ENCODE data around the gene ZNF800. TPM values are rescaled to one million over a fixed set of nuclear protein-coding genes. Genes with fewer than 3 reads are reported as not detected.

The ZNF800 gene
- polyA plus RNA-seq, 1 experiment, result 6.2 TPM

- ChIA-PET POLR2A (no interaction called here), CTCF (no interaction called here)
- Histone ChIP-seq H3K4me3 (ENCODE audit: low read depth, low read length) (no peak overlapping the region), H3K27me3 (ENCODE audit: control insufficient read depth, insufficient read depth, low read length) (peaks cover 5% of the 10 kb centered on the region), H3K36me3 (ENCODE audit: control insufficient read depth, insufficient read depth, low read length) (no peaks in the 10 kb centered on the region)
- DNase-seq (ENCODE audit: low read depth), result no peak
- TF ChIP-seq, protein P1, sequence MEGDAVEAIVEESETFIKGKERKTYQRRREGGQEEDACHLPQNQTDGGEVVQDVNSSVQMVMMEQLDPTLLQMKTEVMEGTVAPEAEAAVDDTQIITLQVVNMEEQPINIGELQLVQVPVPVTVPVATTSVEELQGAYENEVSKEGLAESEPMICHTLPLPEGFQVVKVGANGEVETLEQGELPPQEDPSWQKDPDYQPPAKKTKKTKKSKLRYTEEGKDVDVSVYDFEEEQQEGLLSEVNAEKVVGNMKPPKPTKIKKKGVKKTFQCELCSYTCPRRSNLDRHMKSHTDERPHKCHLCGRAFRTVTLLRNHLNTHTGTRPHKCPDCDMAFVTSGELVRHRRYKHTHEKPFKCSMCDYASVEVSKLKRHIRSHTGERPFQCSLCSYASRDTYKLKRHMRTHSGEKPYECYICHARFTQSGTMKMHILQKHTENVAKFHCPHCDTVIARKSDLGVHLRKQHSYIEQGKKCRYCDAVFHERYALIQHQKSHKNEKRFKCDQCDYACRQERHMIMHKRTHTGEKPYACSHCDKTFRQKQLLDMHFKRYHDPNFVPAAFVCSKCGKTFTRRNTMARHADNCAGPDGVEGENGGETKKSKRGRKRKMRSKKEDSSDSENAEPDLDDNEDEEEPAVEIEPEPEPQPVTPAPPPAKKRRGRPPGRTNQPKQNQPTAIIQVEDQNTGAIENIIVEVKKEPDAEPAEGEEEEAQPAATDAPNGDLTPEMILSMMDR (IDR thresholded peaks at IDR 0.05; ENCODE audit: insufficient read depth, low read depth, low read length), result no peak
Measured at GRCh38 chr7:127419196-127419595, 26.7 kb upstream of the ZNF800 start.

DNA sequence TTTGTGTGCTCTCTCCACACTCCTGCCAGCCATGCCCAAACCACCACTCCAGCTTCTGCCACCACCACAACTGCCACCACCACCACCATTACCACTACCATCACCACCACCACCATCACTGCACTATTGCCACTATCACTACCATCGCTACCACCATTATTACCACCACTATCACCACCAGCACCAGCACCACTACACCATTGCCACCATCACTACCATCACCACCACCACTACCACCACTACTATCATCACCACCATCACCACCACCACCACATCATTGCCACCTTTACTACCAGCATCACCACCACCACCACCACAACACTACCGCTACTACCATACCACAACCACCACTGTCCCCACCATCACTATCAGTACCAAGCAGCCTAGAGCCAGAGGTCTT lies 26.0 kb upstream of the ZNF800 start:
- Histone ChIP-seq H3K27me3 (ENCODE audit: control insufficient read depth, insufficient read depth, low read length) (peaks cover 5% of the 10 kb centered on the region), H3K4me3 (ENCODE audit: low read depth, low read length) (no peak overlapping the region), H3K36me3 (ENCODE audit: control insufficient read depth, insufficient read depth, low read length) (no peaks in the 10 kb centered on the region)
- no peak for DNase-seq (ENCODE audit: low read depth)
- TF ChIP-seq, protein P1 (IDR thresholded peaks at IDR 0.05; ENCODE audit: insufficient read depth, low read depth, low read length), result no peak
- CTCF ChIA-PET, result no interaction called here
- POLR2A ChIA-PET, result no interaction called here

DNA sequence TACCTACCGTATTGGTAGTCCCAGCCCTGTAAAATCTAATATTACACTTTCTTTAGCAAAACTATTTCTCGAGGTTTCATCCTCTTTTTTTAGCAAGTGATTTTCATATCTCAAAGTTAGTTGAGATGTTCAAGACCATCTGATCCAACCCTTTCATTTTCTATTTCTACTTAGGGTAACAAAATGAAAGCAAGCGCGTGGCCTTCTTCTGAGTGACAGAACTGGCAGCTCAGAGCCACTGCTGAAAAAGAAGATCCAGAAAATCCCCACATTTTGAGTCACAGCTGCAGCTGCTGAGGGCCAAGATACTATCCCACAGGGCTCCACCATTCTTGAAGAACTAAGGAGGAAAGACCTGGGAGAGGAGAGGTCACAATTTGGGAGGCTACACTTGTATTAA lies 24.8 kb upstream of the ZNF800 start:
- POLR2A ChIA-PET, result no interaction called here
- Histone ChIP-seq H3K4me3 (ENCODE audit: low read depth, low read length) (no peak overlapping the region), H3K36me3 (ENCODE audit: control insufficient read depth, insufficient read depth, low read length) (no peaks in the 10 kb centered on the region), H3K27me3 (ENCODE audit: control insufficient read depth, insufficient read depth, low read length) (peaks cover 5% of the 10 kb centered on the region)
- TF ChIP-seq, protein P1 (IDR thresholded peaks at IDR 0.05; ENCODE audit: insufficient read depth, low read depth, low read length), result no peak
- CTCF ChIA-PET, result no interaction called here
- DNase-seq (ENCODE audit: low read depth), result no peak

DNA sequence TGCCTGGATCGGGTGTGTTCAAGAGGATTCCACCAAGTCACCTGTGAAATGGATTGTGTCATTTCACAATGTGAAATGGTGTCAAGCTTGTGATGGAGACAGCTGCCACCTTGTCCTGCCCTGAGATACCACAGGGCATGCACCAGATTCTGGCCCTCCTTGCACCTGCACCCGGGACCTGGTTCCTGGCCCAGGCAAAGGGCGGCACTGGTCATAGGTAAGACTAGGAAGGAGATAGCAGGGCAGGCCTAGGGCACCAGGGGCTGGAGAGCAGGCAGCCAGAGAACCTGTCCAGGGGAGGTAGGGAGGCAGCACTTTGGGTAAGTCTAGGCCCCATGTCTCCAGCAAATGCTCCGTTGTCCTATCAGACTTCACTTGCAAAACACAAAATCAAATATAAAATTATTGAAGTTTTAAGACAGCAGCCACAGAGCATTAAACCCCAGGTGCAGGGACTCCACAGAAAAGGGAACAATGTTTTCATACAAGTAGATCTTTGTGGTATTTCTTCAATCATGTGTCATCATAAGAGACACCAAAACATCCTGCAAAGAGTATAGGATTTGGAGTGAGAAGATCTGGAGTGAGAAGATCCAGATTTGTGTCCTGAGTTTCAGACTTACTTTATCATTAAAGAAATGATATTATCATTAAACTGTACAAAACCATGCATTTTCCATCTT lies 22.7 kb upstream of the ZNF800 start:
- DNase-seq (ENCODE audit: low read depth), result no peak
- H3K36me3 ChIP-seq (ENCODE audit: control insufficient read depth, insufficient read depth, low read length), result no peaks in the 10 kb centered on the region
- CTCF ChIA-PET, result no interaction called here
- POLR2A ChIA-PET, result no interaction called here
- TF ChIP-seq, protein P1 (IDR thresholded peaks at IDR 0.05; ENCODE audit: insufficient read depth, low read depth, low read length), result no peak
- peaks cover 5% of the 10 kb centered on the region for H3K27me3 ChIP-seq (ENCODE audit: control insufficient read depth, insufficient read depth, low read length)
- no peak overlapping the region for H3K4me3 ChIP-seq (ENCODE audit: low read depth, low read length)

DNA sequence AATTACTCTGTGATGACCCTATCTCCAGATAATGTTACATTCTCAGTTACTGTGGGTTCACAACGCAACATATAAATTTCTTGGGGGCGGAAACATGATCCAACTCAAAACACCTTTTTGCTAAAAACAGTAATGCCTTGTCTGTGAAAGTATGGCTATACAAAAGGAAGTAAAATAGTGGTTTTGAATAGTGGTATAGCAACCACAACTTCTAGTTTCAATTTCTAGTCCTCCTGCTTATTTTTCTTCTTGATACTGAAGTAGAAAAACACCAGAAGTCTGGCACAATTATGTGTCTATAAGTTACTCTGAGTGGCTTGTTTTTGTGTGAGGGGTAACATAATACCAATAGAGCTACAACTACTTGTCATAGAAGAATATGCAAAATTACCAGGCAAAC lies 21.5 kb upstream of the ZNF800 start:
- H3K36me3 ChIP-seq (ENCODE audit: control insufficient read depth, insufficient read depth, low read length), result no peaks in the 10 kb centered on the region
- TF ChIP-seq, protein P1 (IDR thresholded peaks at IDR 0.05; ENCODE audit: insufficient read depth, low read depth, low read length), result no peak
- H3K27me3 ChIP-seq (ENCODE audit: control insufficient read depth, insufficient read depth, low read length), result peaks cover 5% of the 10 kb centered on the region
- no peak overlapping the region for H3K4me3 ChIP-seq (ENCODE audit: low read depth, low read length)
- POLR2A ChIA-PET, result no interaction called here
- CTCF ChIA-PET, result no interaction called here
- no peak for DNase-seq (ENCODE audit: low read depth)
